ENCODE measurements around the gene TLE1. TPM values are rescaled to one million over a fixed set of nuclear protein-coding genes. Genes with fewer than 3 reads are reported as not detected.

Gene TLE1
- total and polyA plus RNA-seq, 2 of the 4 experiments (the other 2 are of a cell fraction) = 36.0 to 51.0 TPM

DNA sequence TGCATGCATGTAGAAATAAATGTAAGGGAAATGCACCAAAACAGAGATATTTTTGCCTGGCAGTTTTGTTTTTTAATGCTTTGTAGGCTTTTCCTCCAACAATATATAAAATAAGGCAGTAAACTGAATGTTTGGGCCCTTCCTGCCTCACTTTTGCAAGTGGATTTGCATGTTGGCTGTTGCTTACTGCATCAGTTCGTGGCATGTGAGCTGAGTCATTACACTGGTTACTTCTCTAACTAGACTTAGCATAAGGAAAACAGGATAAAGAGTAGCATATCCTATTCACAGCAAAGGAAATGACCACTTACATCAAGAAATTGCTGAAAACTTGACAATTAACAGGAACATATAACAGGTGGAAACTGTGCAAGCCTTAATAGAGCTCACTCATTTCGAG lies 113.4 kb downstream of the TLE1 start:
- H3K27ac ChIP-seq (ENCODE audit: insufficient read depth, low read length) = no peak overlapping the region
- no peak overlapping the region for H2AK9ac ChIP-seq (replicated peaks; ENCODE audit: low read depth, low read length, poor library complexity)
- no TSS peak for BruUV-seq (replicated peaks)
- ChIA-PET CTCF (no interaction called here), POLR2A (ENCODE audit: unreplicated experiment) (no interaction called here)
- no peak overlapping the region for H2BK15ac ChIP-seq (ENCODE audit: low read depth, low read length)
- H3K56ac ChIP-seq (ENCODE audit: extremely low read depth, insufficient read depth, low read length) = no peak overlapping the region
- DNase-seq (peak; percentile 79), ATAC-seq (ENCODE audit: low read depth) (peak; percentile 82; the same call in 1 of the 2 replicates)
- no peak overlapping the region for H2BK20ac ChIP-seq (ENCODE audit: low read depth, low read length)
- H4K8ac ChIP-seq (ENCODE audit: low read depth in 2 of 2, low read length in 2 of 2) = no peak overlapping the region
- TF ChIP-seq POLR2A (IDR thresholded peaks at IDR 0.05; ENCODE audit: low read depth, low read length) (no peak), BHLHE40 (IDR thresholded peaks at IDR 0.05; ENCODE audit: low read depth, low read length) (peak; percentile 24; the same call in 1 of the 2 replicates)
- H2AK5ac ChIP-seq (ENCODE audit: low read depth, low read length) = no peak overlapping the region
- dilution Hi-C loops (cut with HindIII; ENCODE audit: low sequenced_read_pairs, unreplicated experiment) (no loop called here), in situ Hi-C loops (cut with MboI; ENCODE audit: low sequenced_read_pairs) (no loop called here), intact Hi-C loops (cut with micrococcal nuclease) (no loop called here)
- no peak overlapping the region for H3K9ac ChIP-seq (ENCODE audit: low read depth, low read length)
- H3K18ac ChIP-seq (ENCODE audit: low read depth, low read length) = no peak overlapping the region
- no peaks in the 10 kb centered on the region for H3K9me3 ChIP-seq (ENCODE audit: control insufficient read depth, insufficient read depth, low read length)
- no peaks in the 10 kb centered on the region for H4K20me1 ChIP-seq (ENCODE audit: insufficient read depth, low read length)
- H3K23ac ChIP-seq (ENCODE audit: low read depth, low read length) = no peak overlapping the region
- peaks cover 4% of the 10 kb centered on the region for H3K4me1 ChIP-seq (ENCODE audit: control insufficient read depth, insufficient read depth, low read length)
- H2BK5ac ChIP-seq (ENCODE audit: low read depth, low read length, poor library complexity, severe bottlenecking) = no peak overlapping the region
- H2BK120ac ChIP-seq (ENCODE audit: low read depth, low read length) = no peak overlapping the region
- H3K4ac ChIP-seq (ENCODE audit: low read depth, low read length) = no peak overlapping the region
- no peaks in the 10 kb centered on the region for H3K27me3 ChIP-seq (ENCODE audit: control insufficient read depth, insufficient read depth, low read length)
- H3K36me3 ChIP-seq (ENCODE audit: control insufficient read depth, insufficient read depth, low read length) = peaks cover under 1% of the 10 kb centered on the region
- H2AFZ ChIP-seq (replicated peaks; ENCODE audit: low read length, poor library complexity) = no peak overlapping the region
- H3K79me1 ChIP-seq (ENCODE audit: low read depth in 1 of 2, low read length in 2 of 2) = no peaks in the 10 kb centered on the region
- no peaks in the 10 kb centered on the region; the same call in 1 of the 2 replicates for H3K9me1 ChIP-seq (ENCODE audit: insufficient read depth, low read length)
- H3K4me2 ChIP-seq (ENCODE audit: low read depth, low read length) = no peak overlapping the region
- no peak overlapping the region for H4K5ac ChIP-seq (ENCODE audit: low read depth, low read length)
- no peak overlapping the region for H4K91ac ChIP-seq (ENCODE audit: insufficient read depth, low read depth, low read length)
- H3K14ac ChIP-seq (replicated peaks; ENCODE audit: low read depth, low read length) = no peak overlapping the region
- no CpG with 5 or more reads among the region's 2 CpGs for WGBS, 2 experiments (ENCODE audit: extremely low coverage in 2 of 2, insufficient read length in 1 of 2)
- no peak overlapping the region for H3K4me3 ChIP-seq (ENCODE audit: insufficient read depth, low read depth, low read length)

Measured in IMR-90 (cell line).